ENCODE results near the gene RPL31.

RPL31 gene

DNA sequence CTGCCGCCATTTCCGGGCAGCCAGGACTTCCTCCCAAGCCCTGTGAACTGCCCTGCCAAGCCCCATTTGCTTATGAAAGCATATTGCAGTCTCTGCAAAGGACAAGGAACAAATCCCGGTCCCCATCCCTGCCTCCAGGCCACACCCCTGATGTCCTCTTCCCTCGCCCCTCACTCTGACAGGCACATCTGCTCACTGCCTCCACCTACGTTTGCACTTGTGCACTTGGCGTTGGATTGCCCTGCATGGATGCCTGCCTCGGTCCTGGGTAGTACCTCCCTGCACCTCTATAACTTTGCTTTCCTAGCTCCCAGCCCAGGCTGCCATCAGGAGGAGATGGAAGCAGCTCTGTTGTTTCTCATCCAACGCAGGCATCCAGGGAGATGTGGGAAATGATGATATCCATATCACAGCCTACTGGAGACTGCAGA is 19.6 kb upstream of the RPL31 start (continued):
- TF ChIP-seq, protein P1, sequence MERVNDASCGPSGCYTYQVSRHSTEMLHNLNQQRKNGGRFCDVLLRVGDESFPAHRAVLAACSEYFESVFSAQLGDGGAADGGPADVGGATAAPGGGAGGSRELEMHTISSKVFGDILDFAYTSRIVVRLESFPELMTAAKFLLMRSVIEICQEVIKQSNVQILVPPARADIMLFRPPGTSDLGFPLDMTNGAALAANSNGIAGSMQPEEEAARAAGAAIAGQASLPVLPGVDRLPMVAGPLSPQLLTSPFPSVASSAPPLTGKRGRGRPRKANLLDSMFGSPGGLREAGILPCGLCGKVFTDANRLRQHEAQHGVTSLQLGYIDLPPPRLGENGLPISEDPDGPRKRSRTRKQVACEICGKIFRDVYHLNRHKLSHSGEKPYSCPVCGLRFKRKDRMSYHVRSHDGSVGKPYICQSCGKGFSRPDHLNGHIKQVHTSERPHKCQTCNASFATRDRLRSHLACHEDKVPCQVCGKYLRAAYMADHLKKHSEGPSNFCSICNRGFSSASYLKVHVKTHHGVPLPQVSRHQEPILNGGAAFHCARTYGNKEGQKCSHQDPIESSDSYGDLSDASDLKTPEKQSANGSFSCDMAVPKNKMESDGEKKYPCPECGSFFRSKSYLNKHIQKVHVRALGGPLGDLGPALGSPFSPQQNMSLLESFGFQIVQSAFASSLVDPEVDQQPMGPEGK (CRISPR knock-in tag; IDR thresholded peaks at IDR 0.05; ENCODE audit: borderline replicate concordance), result no peak
- TF ChIP-seq ESRRG (CRISPR knock-in tag; IDR thresholded peaks at IDR 0.05), result no peak
- TF ChIP-seq, protein P2, sequence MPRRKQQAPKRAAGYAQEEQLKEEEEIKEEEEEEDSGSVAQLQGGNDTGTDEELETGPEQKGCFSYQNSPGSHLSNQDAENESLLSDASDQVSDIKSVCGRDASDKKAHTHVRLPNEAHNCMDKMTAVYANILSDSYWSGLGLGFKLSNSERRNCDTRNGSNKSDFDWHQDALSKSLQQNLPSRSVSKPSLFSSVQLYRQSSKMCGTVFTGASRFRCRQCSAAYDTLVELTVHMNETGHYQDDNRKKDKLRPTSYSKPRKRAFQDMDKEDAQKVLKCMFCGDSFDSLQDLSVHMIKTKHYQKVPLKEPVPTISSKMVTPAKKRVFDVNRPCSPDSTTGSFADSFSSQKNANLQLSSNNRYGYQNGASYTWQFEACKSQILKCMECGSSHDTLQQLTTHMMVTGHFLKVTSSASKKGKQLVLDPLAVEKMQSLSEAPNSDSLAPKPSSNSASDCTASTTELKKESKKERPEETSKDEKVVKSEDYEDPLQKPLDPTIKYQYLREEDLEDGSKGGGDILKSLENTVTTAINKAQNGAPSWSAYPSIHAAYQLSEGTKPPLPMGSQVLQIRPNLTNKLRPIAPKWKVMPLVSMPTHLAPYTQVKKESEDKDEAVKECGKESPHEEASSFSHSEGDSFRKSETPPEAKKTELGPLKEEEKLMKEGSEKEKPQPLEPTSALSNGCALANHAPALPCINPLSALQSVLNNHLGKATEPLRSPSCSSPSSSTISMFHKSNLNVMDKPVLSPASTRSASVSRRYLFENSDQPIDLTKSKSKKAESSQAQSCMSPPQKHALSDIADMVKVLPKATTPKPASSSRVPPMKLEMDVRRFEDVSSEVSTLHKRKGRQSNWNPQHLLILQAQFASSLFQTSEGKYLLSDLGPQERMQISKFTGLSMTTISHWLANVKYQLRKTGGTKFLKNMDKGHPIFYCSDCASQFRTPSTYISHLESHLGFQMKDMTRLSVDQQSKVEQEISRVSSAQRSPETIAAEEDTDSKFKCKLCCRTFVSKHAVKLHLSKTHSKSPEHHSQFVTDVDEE (CRISPR knock-in tag; IDR thresholded peaks at IDR 0.05), result no peak

DNA sequence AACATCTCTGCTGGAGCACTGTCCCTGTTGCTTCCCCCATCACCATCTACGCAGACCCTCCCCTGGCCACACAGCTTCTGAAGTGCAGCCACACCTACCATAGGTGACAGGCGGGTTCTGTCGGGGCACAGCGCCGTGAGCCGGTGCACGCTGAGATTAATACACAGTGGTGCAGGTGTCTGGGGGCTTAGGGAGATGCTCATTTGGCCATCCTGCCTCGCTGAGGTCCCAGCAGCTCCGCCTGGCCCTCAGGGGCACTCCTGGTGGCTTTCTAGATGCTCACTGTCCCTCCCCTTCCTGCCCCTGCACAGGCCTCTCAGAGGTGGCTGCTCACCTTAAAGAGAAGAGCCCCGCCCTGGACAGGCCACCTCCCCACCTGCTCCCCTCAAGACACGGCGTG is 18.9 kb upstream of the RPL31 start:
- TF ChIP-seq ESRRG (CRISPR knock-in tag; IDR thresholded peaks at IDR 0.05), result no peak
- no peak for TF ChIP-seq CSDC2 (CRISPR knock-in tag; IDR thresholded peaks at IDR 0.05)
- TF ChIP-seq GLIS3 (CRISPR knock-in tag; IDR thresholded peaks at IDR 0.05), result no peak
- no peak for TF ChIP-seq TOX (CRISPR knock-in tag; IDR thresholded peaks at IDR 0.05; ENCODE audit: borderline replicate concordance)
- TF ChIP-seq ZNF565 (CRISPR knock-in tag; conservative IDR thresholded peaks at IDR 0.05; ENCODE audit: low read depth), result no peak
- TF ChIP-seq, protein P3, sequence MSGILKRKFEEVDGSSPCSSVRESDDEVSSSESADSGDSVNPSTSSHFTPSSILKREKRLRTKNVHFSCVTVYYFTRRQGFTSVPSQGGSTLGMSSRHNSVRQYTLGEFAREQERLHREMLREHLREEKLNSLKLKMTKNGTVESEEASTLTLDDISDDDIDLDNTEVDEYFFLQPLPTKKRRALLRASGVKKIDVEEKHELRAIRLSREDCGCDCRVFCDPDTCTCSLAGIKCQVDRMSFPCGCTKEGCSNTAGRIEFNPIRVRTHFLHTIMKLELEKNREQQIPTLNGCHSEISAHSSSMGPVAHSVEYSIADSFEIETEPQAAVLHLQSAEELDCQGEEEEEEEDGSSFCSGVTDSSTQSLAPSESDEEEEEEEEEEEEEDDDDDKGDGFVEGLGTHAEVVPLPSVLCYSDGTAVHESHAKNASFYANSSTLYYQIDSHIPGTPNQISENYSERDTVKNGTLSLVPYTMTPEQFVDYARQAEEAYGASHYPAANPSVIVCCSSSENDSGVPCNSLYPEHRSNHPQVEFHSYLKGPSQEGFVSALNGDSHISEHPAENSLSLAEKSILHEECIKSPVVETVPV (CRISPR knock-in tag; IDR thresholded peaks at IDR 0.05), result no peak
- TF ChIP-seq, protein P1 (CRISPR knock-in tag; IDR thresholded peaks at IDR 0.05; ENCODE audit: borderline replicate concordance), result no peak
- TF ChIP-seq, protein P4, sequence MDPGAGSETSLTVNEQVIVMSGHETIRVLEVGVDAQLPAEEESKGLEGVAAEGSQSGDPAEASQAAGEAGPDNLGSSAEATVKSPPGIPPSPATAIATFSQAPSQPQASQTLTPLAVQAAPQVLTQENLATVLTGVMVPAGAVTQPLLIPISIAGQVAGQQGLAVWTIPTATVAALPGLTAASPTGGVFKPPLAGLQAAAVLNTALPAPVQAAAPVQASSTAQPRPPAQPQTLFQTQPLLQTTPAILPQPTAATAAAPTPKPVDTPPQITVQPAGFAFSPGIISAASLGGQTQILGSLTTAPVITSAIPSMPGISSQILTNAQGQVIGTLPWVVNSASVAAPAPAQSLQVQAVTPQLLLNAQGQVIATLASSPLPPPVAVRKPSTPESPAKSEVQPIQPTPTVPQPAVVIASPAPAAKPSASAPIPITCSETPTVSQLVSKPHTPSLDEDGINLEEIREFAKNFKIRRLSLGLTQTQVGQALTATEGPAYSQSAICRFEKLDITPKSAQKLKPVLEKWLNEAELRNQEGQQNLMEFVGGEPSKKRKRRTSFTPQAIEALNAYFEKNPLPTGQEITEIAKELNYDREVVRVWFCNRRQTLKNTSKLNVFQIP (CRISPR knock-in tag; IDR thresholded peaks at IDR 0.05; ENCODE audit: borderline replicate concordance, low read depth), result no peak
- TF ChIP-seq ZFP3 (CRISPR knock-in tag; IDR thresholded peaks at IDR 0.05), result no peak
- TF ChIP-seq ZNF70 (CRISPR knock-in tag; IDR thresholded peaks at IDR 0.05), result no peak
- TF ChIP-seq, protein P5, sequence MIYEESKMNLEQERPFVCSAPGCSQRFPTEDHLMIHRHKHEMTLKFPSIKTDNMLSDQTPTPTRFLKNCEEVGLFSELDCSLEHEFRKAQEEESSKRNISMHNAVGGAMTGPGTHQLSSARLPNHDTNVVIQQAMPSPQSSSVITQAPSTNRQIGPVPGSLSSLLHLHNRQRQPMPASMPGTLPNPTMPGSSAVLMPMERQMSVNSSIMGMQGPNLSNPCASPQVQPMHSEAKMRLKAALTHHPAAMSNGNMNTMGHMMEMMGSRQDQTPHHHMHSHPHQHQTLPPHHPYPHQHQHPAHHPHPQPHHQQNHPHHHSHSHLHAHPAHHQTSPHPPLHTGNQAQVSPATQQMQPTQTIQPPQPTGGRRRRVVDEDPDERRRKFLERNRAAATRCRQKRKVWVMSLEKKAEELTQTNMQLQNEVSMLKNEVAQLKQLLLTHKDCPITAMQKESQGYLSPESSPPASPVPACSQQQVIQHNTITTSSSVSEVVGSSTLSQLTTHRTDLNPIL (CRISPR knock-in tag; IDR thresholded peaks at IDR 0.05; ENCODE audit: low read depth), result no peak
- TF ChIP-seq ISL1 (CRISPR knock-in tag; IDR thresholded peaks at IDR 0.05), result no peak
- no peak for TF ChIP-seq ZC3H10 (CRISPR knock-in tag; IDR thresholded peaks at IDR 0.05)
- no peak for TF ChIP-seq SNAI2 (CRISPR knock-in tag; IDR thresholded peaks at IDR 0.05)
- no peak for TF ChIP-seq PPARA (CRISPR knock-in tag; IDR thresholded peaks at IDR 0.05; ENCODE audit: borderline replicate concordance)
- TF ChIP-seq BACH2 (CRISPR knock-in tag; IDR thresholded peaks at IDR 0.05; ENCODE audit: borderline replicate concordance), result no peak
- TF ChIP-seq OSR1 (CRISPR knock-in tag; IDR thresholded peaks at IDR 0.05), result no peak
- no peak for TF ChIP-seq ZFP30 (CRISPR knock-in tag; IDR thresholded peaks at IDR 0.05)
- no peak for ATAC-seq

All from SK-N-SH treated with all-trans-retinoic acid at 6 μM for 48 hours (cell line).